Activated effector memory CD4-positive, alpha-beta T cell treated with anti-CD3 and anti-CD28 coated beads, Interleukin-2, amount 50 U/mL, for 16 hours (primary cell): ENCODE measurements around the gene SASS6.
A peak's percentile ranks its signal among the peaks of the same experiment; 100 is the strongest.

Experiments
- DNase-seq: peaks from one replicate; pipeline ENCODE4 v3.0.0-alpha.2; 2020

Gene SASS6, protein sequence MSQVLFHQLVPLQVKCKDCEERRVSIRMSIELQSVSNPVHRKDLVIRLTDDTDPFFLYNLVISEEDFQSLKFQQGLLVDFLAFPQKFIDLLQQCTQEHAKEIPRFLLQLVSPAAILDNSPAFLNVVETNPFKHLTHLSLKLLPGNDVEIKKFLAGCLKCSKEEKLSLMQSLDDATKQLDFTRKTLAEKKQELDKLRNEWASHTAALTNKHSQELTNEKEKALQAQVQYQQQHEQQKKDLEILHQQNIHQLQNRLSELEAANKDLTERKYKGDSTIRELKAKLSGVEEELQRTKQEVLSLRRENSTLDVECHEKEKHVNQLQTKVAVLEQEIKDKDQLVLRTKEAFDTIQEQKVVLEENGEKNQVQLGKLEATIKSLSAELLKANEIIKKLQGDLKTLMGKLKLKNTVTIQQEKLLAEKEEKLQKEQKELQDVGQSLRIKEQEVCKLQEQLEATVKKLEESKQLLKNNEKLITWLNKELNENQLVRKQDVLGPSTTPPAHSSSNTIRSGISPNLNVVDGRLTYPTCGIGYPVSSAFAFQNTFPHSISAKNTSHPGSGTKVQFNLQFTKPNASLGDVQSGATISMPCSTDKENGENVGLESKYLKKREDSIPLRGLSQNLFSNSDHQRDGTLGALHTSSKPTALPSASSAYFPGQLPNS

GRCh38 chr1:100132566-100133477 lies at the start of gene SASS6, which contains the start of gene TRMT13:
SASS6 (minus strand) TSS chr1:100132930; CDS start chr1:100132814, 116 bp downstream.
TRMT13 (plus strand) TSS chr1:100133163; CDS start chr1:100133169, 6 bp downstream.
- DNase-seq = peak; percentile 98

DNA sequence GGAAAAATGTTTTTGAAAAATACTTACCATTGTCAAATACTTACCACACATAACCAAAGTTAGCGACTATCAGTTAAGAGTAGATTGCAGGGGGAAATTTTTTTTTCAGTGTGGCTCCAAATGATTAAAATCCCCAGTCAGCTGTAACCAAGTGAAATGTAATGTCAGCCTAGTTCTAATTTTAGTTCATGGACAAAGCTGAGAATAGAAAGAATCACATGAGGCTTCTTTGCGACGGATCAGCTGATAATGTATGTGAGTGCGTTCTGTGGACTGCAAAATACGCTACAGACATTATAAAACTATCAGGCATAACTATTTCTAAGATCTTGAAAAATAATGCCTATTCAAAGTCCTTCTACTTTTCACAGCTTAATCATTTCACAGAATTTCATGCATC lies 45.4 kb upstream of the SASS6 start, which contains the start of gene LRRC39:
LRRC39 (minus strand) TSS at position 166 of the 400 bp plus-strand sequence. CDS start 9,740 bp downstream, outside the sequence.
- DNase-seq = no peak

- no peak for DNase-seq
Measured at GRCh38 chr1:100177295-100178041, 44.7 kb upstream of the SASS6 start.

GRCh38 chr1:100168051-100168450 lies 35.3 kb upstream of the SASS6 start:
- DNase-seq = no peak

DNA sequence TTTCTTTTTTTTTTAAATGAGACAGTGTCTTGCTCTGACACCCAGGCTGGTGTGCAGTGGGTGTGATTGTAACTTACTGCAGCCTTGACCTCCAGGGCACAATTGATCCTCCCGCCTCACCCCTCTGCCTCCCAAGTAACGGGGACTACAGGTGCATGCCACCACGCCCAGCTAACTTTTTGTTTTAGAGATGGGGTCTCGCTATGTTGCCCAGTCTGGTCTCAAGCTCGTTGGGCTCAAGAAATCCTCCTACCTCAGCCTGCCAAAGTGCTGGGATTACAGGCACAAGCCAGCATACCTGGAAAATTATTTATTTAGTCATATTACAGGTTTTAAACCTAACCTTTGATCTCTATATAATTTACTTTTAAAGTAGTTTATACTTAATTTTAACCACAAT lies 32.0 kb upstream of the SASS6 start:
- no peak for DNase-seq

GRCh38 chr1:100164216-100164615 lies 31.5 kb upstream of the SASS6 start:
- DNase-seq = no peak

- DNase-seq = no peak
Measured at GRCh38 chr1:100162881-100163280, 30.2 kb upstream of the SASS6 start.

GRCh38 chr1:100152271-100152670 lies 19.5 kb upstream of the SASS6 start:
- no peak for DNase-seq

- no peak for DNase-seq
Measured at GRCh38 chr1:100151679-100152078, 18.9 kb upstream of the SASS6 start.

DNA sequence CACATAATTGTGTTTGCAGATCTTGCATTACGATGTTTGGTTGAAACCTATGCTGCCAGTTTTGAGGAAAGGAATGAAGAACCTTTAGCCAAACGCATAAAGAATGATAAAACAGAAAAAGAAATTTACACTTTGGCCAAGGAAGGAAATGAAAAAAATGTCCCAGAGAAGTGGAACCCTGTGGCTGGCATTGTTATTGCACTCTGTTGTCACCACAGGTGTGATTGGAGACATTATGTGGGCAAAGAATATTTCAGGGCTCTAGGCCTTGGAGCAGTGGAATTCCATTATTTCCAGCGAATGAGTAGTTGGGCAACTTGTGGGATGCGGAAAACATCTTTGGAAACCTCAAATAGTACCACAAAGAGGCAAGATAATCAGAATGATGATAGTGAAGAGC lies 15.1 kb upstream of the SASS6 start:
- DNase-seq = no peak

GRCh38 chr1:100146958-100147357 lies 14.2 kb upstream of the SASS6 start:
- no peak for DNase-seq

DNA sequence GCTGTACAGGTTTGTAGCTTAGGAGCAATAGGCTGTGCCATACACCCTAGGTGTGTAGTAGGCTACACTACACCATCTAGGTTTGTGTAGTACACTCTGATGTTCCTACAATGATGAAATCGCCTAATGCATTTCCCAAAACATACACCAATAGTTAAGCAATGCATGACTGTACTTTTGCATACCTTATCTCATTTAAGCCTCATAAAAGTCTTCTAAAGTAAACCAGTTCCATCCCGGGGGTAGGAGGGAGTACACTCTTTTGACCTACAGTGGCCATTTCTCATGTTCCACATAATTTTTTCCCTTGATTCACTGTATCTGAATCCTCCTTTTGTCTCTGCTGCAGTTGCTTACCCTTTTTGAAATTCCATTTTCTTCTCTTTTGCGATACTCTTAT lies 12.4 kb upstream of the SASS6 start:
- no peak for DNase-seq

GRCh38 chr1:100142343-100142742 lies 9.6 kb upstream of the SASS6 start:
- DNase-seq = no peak

DNA sequence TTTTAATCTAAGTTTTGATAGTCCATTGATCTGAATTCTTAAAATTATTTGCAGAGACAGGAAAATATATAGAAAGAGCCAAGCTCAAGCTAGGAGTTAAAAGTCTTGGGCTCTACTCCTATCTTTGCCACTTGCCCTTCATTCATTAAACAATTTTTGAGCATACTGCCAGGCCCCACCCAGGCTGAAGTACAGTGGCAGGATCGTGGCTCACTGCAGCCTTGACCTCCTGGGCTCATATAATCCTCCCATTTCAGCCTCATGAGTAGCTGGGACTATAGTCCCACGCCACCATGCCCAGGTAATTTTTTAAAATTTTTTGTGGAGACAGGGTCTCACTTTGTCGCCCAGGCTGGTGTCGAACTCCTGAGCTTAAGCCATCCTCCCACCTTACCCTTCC lies 8.5 kb upstream of the SASS6 start:
- no peak for DNase-seq

DNA sequence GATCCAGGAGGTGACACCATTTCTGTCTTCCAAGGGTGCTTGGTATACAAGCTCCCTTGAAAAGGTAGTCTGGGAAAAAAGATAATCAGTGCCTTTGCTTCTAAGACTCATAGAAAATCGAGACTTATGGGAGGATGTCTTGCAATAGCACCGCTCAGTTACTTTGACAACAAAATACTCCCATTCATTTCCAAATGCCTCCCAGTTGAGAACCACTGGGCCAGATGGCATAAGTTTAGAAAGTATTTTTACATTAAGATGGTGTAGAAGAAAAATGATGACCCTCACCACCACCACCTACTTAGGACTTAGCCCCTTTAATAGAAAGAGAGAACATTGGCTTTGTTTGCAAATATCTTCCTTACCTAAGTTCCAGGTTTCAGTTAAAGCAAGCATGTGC lies 4.9 kb upstream of the SASS6 start:
- DNase-seq = no peak

GRCh38 chr1:100134872-100135271 lies 2.1 kb upstream of the SASS6 start:
- DNase-seq = no peak

DNA sequence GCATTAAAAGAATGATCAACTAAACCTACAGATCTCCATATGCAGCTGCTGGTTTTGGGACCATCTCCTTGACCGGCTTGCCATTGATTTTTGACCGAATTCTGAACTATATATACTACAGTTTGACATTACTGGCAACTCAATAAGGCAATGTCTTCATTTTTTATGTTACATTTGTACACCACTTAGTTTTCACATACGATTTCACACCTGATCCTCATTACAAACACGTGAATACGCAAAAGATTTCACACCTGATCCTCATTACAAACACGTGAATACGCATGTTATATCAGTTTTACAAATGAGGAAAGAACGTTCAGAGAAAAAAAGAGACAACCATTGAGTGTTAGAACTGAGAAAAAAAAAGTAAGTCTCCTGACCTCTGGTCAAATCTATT lies 1.1 kb downstream of the SASS6 start:
- no peak for DNase-seq

DNA sequence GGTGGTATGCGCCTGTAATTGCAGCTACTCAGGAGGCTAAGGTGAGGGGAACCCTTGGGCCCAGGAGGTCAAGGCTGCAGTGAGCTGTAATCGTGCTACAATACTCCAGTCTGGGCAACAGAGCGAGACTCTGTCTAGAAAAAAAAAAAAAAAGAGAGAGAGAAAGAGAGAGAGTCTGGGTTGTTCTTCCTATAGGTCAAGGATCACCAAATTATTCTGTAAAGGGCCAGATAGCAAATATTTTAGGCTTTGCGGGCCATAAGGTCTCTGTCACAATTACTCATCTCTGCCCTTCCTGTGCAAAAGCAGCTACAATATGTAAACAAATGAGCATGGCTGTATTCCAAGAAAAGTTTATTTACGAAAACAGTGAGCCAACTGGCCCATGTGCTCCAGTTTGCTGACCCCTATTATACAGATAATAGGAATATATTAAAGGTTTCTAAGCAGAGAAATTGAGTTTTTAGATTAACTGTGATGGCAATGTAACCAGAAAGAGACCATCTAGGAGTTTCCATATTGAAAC lies 2.1 kb downstream of the SASS6 start:
- DNase-seq = no peak

GRCh38 chr1:100127226-100127625 lies 5.5 kb downstream of the SASS6 start:
- no peak for DNase-seq

DNA sequence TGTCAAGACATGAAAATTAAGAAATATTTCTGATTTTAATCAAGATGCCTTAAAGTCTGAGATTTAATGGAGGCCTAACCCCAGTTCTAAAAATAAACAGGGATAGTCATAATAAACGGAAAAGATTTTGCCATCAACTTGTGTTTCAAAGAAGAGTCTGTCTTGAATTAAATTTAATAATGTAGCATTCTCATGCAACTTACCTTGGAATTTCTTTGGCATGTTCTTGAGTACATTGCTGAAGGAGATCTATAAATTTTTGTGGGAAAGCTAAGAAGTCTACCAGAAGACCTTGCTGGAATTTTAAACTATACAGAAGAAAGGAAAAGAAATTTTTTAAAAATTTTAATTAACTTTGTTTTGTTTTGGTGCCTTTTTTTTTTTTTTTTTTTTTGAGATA lies 10.6 kb downstream of the SASS6 start:
- DNase-seq = no peak

- DNase-seq = no peak
Measured at GRCh38 chr1:100115524-100115923, 17.2 kb downstream of the SASS6 start.

DNA sequence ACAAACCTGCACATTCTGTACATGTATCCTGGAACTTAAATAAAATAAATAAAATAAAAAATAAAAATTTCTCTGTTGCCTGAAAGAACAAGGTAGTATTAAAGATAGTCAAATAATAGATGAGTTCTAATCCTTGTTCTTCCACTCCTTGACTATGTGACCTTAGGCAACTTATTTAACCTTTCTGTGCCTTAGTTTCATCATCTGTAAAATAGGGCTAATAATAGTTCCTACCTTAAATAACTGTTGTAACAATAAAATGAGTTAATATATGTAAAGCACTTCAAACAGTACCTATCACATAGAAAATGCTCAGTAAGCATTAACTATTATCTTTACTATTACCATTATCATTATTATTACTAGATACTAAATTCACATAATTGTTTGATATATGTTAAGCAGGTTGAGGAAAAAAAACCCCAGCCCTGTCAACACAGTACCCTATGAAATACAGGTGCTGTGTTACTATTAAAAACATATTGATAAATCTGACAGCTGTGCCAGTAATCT lies 23.1 kb downstream of the SASS6 start:
- no peak for DNase-seq
